Tibial nerve (tissue), 4 donors: Measurements from ENCODE around the gene RBM33. TPM values are rescaled to one million over a fixed set of nuclear protein-coding genes. Genes with fewer than 3 reads are reported as not detected.

Experiments used
- DNase-seq, 2 donors: peaks; one replicate each; pipeline ENCODE4 v3.0.0-alpha.2; 2019; ENCODE audit warnings: low spot score in 2 of 2
- H3K27ac ChIP-seq, 4 donors: fragments of 200-600 bp; sonication (generic) in 3 of 4; one replicate each; pipeline ENCODE4 v1.5.1; 2017 to 2019; ENCODE audit warnings: mild to moderate bottlenecking in 1 of 4
- H3K27me3 ChIP-seq, 2 donors: fragments of 200-600 bp; sonication (generic) in 1 of 2; one replicate each; pipeline versions ENCODE4 v1.5.1 to v1.6.0; 2017 to 2019
- H3K36me3 ChIP-seq, 3 donors: fragments of 200-600 bp; sonication (generic); one replicate each; pipeline ENCODE4 v1.5.1; 2018 to 2019
- H3K4me1 ChIP-seq, 4 donors: fragments of 200-600 bp; sonication (generic) in 3 of 4; one replicate each; pipeline ENCODE4 v1.5.1; 2017 to 2019
- H3K4me3 ChIP-seq, 4 donors: fragments of 200-600 bp; sonication (generic) in 3 of 4; one replicate each; pipeline ENCODE4 v1.5.1; 2017 to 2019; ENCODE audit warnings: mild to moderate bottlenecking in 1 of 4, moderate library complexity in 1 of 4
- H3K9me3 ChIP-seq, 4 donors: fragments of 200-600 bp; sonication (generic) in 3 of 4; one replicate each; pipeline ENCODE4 v1.5.1; 2017 to 2019
- CTCF ChIP-seq, 5 experiments: fragments of 200-600 bp in 3 of 5; fragments of 450-650 bp in 2 of 5; sonication (generic) in 3 of 5; IDR thresholded peaks; one replicate each; pipeline ENCODE4 v1.5.1; 2016 to 2019; ENCODE audit warnings: antibody characterized with exemption in 5 of 5, mild to moderate bottlenecking in 3 of 5, moderate library complexity in 2 of 5
- EP300 ChIP-seq, 2 donors: sonication (generic); formaldehyde crosslinking; IDR thresholded peaks; one replicate each; pipeline ENCODE4 v1.6.1; 2017; ENCODE audit warnings: antibody characterized with exemption in 2 of 2, mild to moderate bottlenecking in 1 of 2
- POLR2A ChIP-seq, 2 donors: fragments of 450-650 bp; IDR thresholded peaks; one replicate each; pipeline ENCODE4 v1.6.1; 2017; ENCODE audit warnings: antibody characterized with exemption in 2 of 2, mild to moderate bottlenecking in 2 of 2, moderate library complexity in 2 of 2
- WGBS, 2 donors: methylation state at CpG; one replicate each; pipeline ENCODE4 v1.1.5; 2018; 5-methylcytosine and 5-hydroxymethylcytosine counted together
- total RNA-seq, 4 donors: library from RNA; depleted of rRNA; stranded (reverse); fragments of >200 nt; gene quantifications; one replicate each; pipeline ENCODE4 v1.1.0, GENCODE V29; 2016

The RBM33 gene
- total RNA-seq, 4 donors from 2014 or later = 85.0 to 92.4 (median 88.3) TPM

- Histone ChIP-seq H3K9me3 (peaks cover 0 to 30% (median 10%) of the 10 kb centered on the region in 4 donors), H3K36me3 (peaks cover 0 to 45% (median 0%) of the 10 kb centered on the region in 3 donors), H3K4me3 (no peak overlapping the region), H3K27ac (no peak overlapping the region), H3K4me1 (peaks cover 0 to 66% (median 11%) of the 10 kb centered on the region in 4 donors), H3K27me3 (no peaks in the 10 kb centered on the region)
- TF ChIP-seq EP300 (IDR thresholded peaks at IDR 0.05) (no peak), POLR2A (IDR thresholded peaks at IDR 0.05) (no peak), CTCF (IDR thresholded peaks at IDR 0.05) (no peak)
- WGBS, 2 donors = 96 to 97% methylated on average over 2 of the region's 2 CpGs
- no peak for DNase-seq
Measured at GRCh38 chr7:155649588-155649987, 5.1 kb downstream of the RBM33 start.

GRCh38 chr7:155652156-155653114, 8.0 kb downstream of the RBM33 start:
- peaks cover 0 to 60% (median 7%) of the 10 kb centered on the region in 4 donors for H3K4me1 ChIP-seq
- H3K36me3 ChIP-seq = peaks cover 0 to 34% (median 0%) of the 10 kb centered on the region in 3 donors
- H3K27me3 ChIP-seq = no peaks in the 10 kb centered on the region
- no peak for TF ChIP-seq POLR2A (IDR thresholded peaks at IDR 0.05)
- TF ChIP-seq EP300 (IDR thresholded peaks at IDR 0.05) = no peak
- TF ChIP-seq CTCF (IDR thresholded peaks at IDR 0.05) = no peak
- H3K4me3 ChIP-seq = no peak overlapping the region
- no peak for DNase-seq
- no peak overlapping the region for H3K27ac ChIP-seq
- WGBS, 2 donors = 90 to 93% methylated on average over 6 of the region's 6 CpGs
- peaks cover 0 to 30% (median 10%) of the 10 kb centered on the region in 4 donors for H3K9me3 ChIP-seq

GRCh38 chr7:155653803-155654202, 9.3 kb downstream of the RBM33 start:
- Histone ChIP-seq H3K4me1 (peaks cover 0 to 69% (median 7%) of the 10 kb centered on the region in 4 donors), H3K36me3 (peaks cover 0 to 21% (median 0%) of the 10 kb centered on the region in 3 donors), H3K27ac (no peak overlapping the region), H3K27me3 (no peaks in the 10 kb centered on the region), H3K4me3 (no peak overlapping the region), H3K9me3 (peaks cover 0 to 16% (median 5%) of the 10 kb centered on the region in 4 donors)
- 76 to 78% methylated on average over 2 of the region's 2 CpGs for WGBS, 2 donors
- no peak for TF ChIP-seq EP300 (IDR thresholded peaks at IDR 0.05)
- no peak for TF ChIP-seq CTCF (IDR thresholded peaks at IDR 0.05)
- TF ChIP-seq POLR2A (IDR thresholded peaks at IDR 0.05) = no peak
- no peak for DNase-seq

GRCh38 chr7:155656891-155657290, 12.4 kb downstream of the RBM33 start:
- DNase-seq = no peak
- no peaks in the 10 kb centered on the region for H3K36me3 ChIP-seq
- TF ChIP-seq EP300 (IDR thresholded peaks at IDR 0.05) (no peak), POLR2A (IDR thresholded peaks at IDR 0.05) (no peak), CTCF (IDR thresholded peaks at IDR 0.05) (no peak)
- 63 to 64% methylated on average over 7 of the region's 7 CpGs for WGBS, 2 donors
- peaks cover 0 to 63% (median 7%) of the 10 kb centered on the region in 4 donors for H3K4me1 ChIP-seq
- H3K9me3 ChIP-seq = no peaks in the 10 kb centered on the region
- no peak overlapping the region for H3K4me3 ChIP-seq
- no peak overlapping the region for H3K27ac ChIP-seq
- H3K27me3 ChIP-seq = no peaks in the 10 kb centered on the region
